NOMO-1 treated with dmso at 0.1 percent for 144 hours (cell line): ENCODE data around the gene ATOX1.
"Not testable (repeated sequence)": the region's sequence is repeated elsewhere in the genome, so short reads cannot be mapped to it uniquely, and the experiment has no call there.

ENCODE experiments used
- DNase-seq: peaks from one replicate; lab custom pipeline; 2025; ENCODE audit not compliant: unreplicated experiment; lab: John Stamatoyannopoulos, UW

Gene ATOX1

GRCh38 chr5:151699071-151699901 is 59.1 kb downstream of the ATOX1 start:
- DNase-seq: no peak

DNA sequence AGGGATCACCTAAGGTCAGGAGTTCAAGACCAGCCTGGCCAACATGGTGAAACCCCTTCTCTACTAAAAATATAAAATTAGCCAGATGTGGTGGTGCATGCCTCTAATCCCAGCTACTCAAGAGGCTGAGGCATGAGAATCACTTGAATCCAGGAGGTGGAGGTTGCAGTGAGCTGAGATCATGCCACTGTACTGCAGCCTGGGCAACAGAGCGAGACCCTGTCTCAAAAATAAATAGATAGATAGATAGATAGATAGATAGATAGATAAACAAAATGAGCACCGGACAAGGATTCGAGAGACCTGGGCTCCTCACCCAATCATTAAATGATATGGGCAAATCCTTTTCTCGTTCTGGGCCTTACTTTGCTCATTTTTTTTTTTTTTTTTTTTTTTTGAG is 60.4 kb downstream of the ATOX1 start:
- DNase-seq: not testable (repeated sequence)

GRCh38 chr5:151697452-151697851 is 61.0 kb downstream of the ATOX1 start:
- DNase-seq: no peak

DNA sequence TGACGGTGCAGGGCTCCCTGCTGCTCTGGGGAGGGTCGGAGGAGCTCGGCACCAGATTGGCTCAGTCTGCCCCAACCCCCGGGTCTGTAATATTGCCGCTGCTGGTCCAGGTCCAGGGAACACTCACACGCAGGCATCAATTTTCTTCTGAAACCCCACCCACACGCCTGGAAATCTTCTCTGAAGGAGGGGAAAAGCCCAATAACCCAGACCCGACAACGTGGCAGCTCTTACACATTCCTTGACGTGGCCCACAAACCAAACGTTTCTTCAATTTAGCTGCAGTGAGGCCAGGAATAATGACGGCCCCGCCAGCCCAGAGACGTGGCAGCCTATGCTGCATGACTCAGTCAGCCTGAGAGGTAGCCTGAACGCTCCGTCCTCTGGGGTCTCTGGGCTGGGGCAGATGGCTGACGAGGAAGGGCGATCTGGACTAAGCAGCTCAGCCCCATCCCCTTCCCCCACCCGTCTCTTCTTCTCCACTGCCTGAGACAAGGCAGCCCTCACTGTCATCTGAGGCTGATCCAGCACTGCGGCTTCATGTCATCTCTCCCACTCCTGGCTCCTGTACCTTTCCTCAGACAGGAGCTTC is 61.9 kb downstream of the ATOX1 start:
- no peak for DNase-seq

DNA sequence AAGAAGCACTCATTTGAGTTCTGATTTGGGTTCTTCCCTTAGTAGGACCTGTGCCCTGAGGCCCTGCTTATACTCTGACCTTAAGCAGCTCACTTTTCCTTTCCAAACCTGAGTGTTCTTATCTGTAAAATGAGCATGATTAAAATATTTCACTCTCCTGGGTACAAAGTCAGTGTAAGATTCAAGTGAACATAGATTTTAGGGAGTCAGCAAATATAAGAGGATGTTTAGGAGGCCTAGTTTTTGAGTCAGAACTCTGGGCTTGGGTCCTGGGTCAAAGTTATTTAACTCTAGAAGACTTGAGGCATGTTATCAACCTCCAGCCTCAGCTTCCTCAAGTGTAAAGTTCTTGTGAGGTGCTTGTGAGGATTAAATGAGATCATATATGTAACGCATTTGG is 63.0 kb downstream of the ATOX1 start:
- DNase-seq: no peak

DNA sequence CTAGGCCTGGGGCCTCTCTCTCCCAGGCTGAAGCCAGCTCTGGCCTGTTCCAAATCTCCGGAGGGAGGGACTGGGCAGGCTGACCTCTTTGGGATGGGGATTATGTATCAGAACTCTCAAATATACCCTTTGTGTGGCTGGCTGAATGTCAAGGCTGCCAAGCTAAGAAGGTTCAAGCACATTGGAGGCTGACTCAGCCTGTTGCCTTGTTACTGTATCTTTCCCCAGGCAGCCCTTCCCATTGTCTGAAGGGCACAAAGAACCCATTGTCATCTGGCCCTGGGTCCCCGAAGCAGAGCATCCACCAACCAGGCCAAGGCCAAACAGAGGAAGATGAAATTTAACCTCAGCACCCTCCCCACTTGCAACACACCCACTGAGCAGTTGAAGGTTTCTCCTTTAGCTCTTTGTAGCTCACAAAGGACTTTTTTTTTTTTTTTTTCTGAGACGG is 64.4 kb downstream of the ATOX1 start:
- no peak for DNase-seq
